SU-DHL-6 (cell line): ENCODE data around the gene STPG3.

ENCODE experiments used
- CTCF ChIP-seq: fragments of 200-600 bp; sonication (generic); IDR thresholded peaks from one replicate; pipeline ENCODE4 v1.5.1; 2017; ENCODE audit warnings: antibody characterized with exemption, mild to moderate bottlenecking, low read length, moderate library complexity; ENCODE audit not compliant: insufficient read depth, poor library complexity, severe bottlenecking
- EZH2phosphoT487 ChIP-seq: fragments of 200-600 bp; sonication (generic), shearing (Covaris generic); conservative IDR thresholded peaks from 2 replicates; pipeline ENCODE4 v1.6.1; 2018; ENCODE audit warnings: mild to moderate bottlenecking, antibody characterized with exemption, low read length, moderate library complexity, mixed read lengths

- TF ChIP-seq CTCF = no peak
- no peak for TF ChIP-seq EZH2phosphoT487
Observed at GRCh38 chr9:137281345-137282116, 30.4 kb downstream of the STPG3 start.
